Liver (tissue), 9 donors: ENCODE data around the gene BCL2. TPM values are rescaled to one million over a fixed set of nuclear protein-coding genes. Genes with fewer than 3 reads are reported as not detected.

Experiments used
- DNase-seq: peaks from one replicate; pipeline ENCODE4 v3.0.0-alpha.2; 2017; ENCODE audit warnings: low spot score
- H3K27ac ChIP-seq, 2 donors: one replicate each; pipeline ENCODE4 v1.7.0; 2013; ENCODE audit warnings: inconsistent platforms in 2 of 2, low read length in 2 of 2, control low read depth in 1 of 2, low read depth in 1 of 2, mild to moderate bottlenecking in 1 of 2
- H3K27me3 ChIP-seq, 4 donors: one replicate each; pipeline versions ENCODE4 v1.6.1 to v1.7.0; 2013; ENCODE audit warnings: low read length in 3 of 4, inconsistent platforms in 1 of 4, mild to moderate bottlenecking in 1 of 4, moderate library complexity in 1 of 4; ENCODE audit not compliant: control insufficient read depth in 4 of 4, insufficient read depth in 4 of 4
- H3K36me3 ChIP-seq, 4 donors: one replicate each; pipeline versions ENCODE4 v1.6.1 to v1.7.0; 2013; ENCODE audit warnings: low read length in 3 of 4, mild to moderate bottlenecking in 3 of 4, low read depth in 1 of 4, moderate library complexity in 1 of 4; ENCODE audit not compliant: control insufficient read depth in 4 of 4, insufficient read depth in 3 of 4
- H3K4me1 ChIP-seq, 4 donors: one replicate each; pipeline versions ENCODE4 v1.6.1 to v1.7.0; 2013; ENCODE audit warnings: low read length in 3 of 4, mild to moderate bottlenecking in 3 of 4, moderate library complexity in 1 of 4; ENCODE audit not compliant: control insufficient read depth in 4 of 4, insufficient read depth in 4 of 4
- H3K4me3 ChIP-seq, 3 donors: one replicate each; pipeline versions ENCODE4 v1.6.1 to v1.7.0; 2013; ENCODE audit warnings: low read length in 3 of 3, control low read depth in 1 of 3, low read depth in 1 of 3, mild to moderate bottlenecking in 1 of 3
- H3K9ac ChIP-seq, 2 donors: one replicate each; pipeline ENCODE4 v1.7.0; 2013; ENCODE audit warnings: low read length in 2 of 2, mild to moderate bottlenecking in 2 of 2, moderate library complexity in 2 of 2, control low read depth in 1 of 2, low read depth in 1 of 2
- H3K9me3 ChIP-seq, 4 donors: one replicate each; pipeline versions ENCODE4 v1.6.1 to v1.7.0; 2013; ENCODE audit warnings: low read length in 3 of 4; ENCODE audit not compliant: control insufficient read depth in 4 of 4
- EGR1 ChIP-seq, 2 donors: IDR thresholded peaks; 2 replicates each; pipeline ENCODE4 v1.6.1; 2016 to 2018; ENCODE audit warnings: antibody characterized with exemption in 2 of 2, low read depth in 2 of 2
- FOXA1 ChIP-seq: IDR thresholded peaks from 2 replicates; pipeline ENCODE4 v1.6.1; 2016; ENCODE audit warnings: antibody characterized with exemption
- FOXA2 ChIP-seq: IDR thresholded peaks from 2 replicates; pipeline ENCODE4 v1.6.1; 2016; ENCODE audit warnings: antibody characterized with exemption
- GABPA ChIP-seq, 2 donors: IDR thresholded peaks in 1 of 2; conservative IDR thresholded peaks in 1 of 2; 2 replicates each; pipeline ENCODE4 v1.6.1; 2016; ENCODE audit warnings: antibody characterized with exemption in 2 of 2, mild to moderate bottlenecking in 1 of 2, moderate library complexity in 1 of 2
- HNF4A ChIP-seq, 2 donors: conservative IDR thresholded peaks; 2 replicates each; pipeline ENCODE4 v1.6.1; 2016; ENCODE audit warnings: antibody characterized with exemption in 2 of 2, mild to moderate bottlenecking in 2 of 2
- HNF4G ChIP-seq: IDR thresholded peaks from 2 replicates; pipeline ENCODE4 v1.6.1; 2016; ENCODE audit warnings: antibody characterized with exemption
- JUND ChIP-seq, 2 donors: IDR thresholded peaks; 2 replicates each; pipeline ENCODE4 v1.6.1; 2016; ENCODE audit warnings: antibody characterized with exemption in 2 of 2
- NR2F2 ChIP-seq: IDR thresholded peaks from 2 replicates; pipeline ENCODE4 v1.6.1; 2016; ENCODE audit warnings: antibody characterized with exemption
- RAD21 ChIP-seq, 2 donors: IDR thresholded peaks; 2 replicates each; pipeline ENCODE4 v1.6.1; 2016; ENCODE audit warnings: antibody characterized with exemption in 2 of 2, mild to moderate bottlenecking in 2 of 2
- RXRA ChIP-seq, 2 donors: IDR thresholded peaks; 2 replicates each; pipeline ENCODE4 v1.6.1; 2017 to 2018; ENCODE audit warnings: antibody characterized with exemption in 2 of 2, mild to moderate bottlenecking in 1 of 2
- SP1 ChIP-seq: IDR thresholded peaks from 2 replicates; pipeline ENCODE4 v1.6.1; 2018; ENCODE audit warnings: antibody characterized with exemption, mild to moderate bottlenecking
- TAF1 ChIP-seq: conservative IDR thresholded peaks from 2 replicates; pipeline ENCODE4 v1.6.1; 2016; ENCODE audit warnings: antibody characterized with exemption, mild to moderate bottlenecking
- YY1 ChIP-seq: IDR thresholded peaks from 2 replicates; pipeline ENCODE4 v1.6.1; 2016; ENCODE audit warnings: antibody characterized with exemption, mild to moderate bottlenecking
- WGBS: extraction: QIAGEN DNeasy Blood & Tissue Kit; methylation state at CpG from one replicate; pipeline ENCODE4 v1.1.7; 2013; 5-methylcytosine and 5-hydroxymethylcytosine counted together
- polyA plus RNA-seq, 2 donors: library from polyadenylated mRNA; stranded (reverse) in 1 of 2; unstranded in 1 of 2; fragments of 200-250 nt in 1 of 2; fragments of >200 nt in 1 of 2; fragmentation: Nextera tagmentation in 1 of 2; extraction: Ambion mirVana in 1 of 2; gene quantifications; one replicate each; pipeline versions ENCODE4 v1.2.1 to v1.2.3, GENCODE V29; 2013 to 2015
- total RNA-seq, 2 donors: library from RNA; depleted of rRNA; stranded (reverse); fragments of >200 nt; gene quantifications; one replicate each; pipeline ENCODE4 v1.2.3, GENCODE V29; 2014
- TF ChIP-seq, protein P1 (sequence below): IDR thresholded peaks from 2 replicates; pipeline ENCODE4 v1.6.1; 2016; ENCODE audit warnings: antibody characterized with exemption
- TF ChIP-seq, protein P2 (sequence below): IDR thresholded peaks from 2 replicates; pipeline ENCODE4 v1.6.1; 2016; ENCODE audit warnings: antibody characterized with exemption
- TF ChIP-seq, protein P3 (sequence below): IDR thresholded peaks from 2 replicates; pipeline ENCODE4 v1.6.1; 2016; ENCODE audit warnings: antibody characterized with exemption, mild to moderate bottlenecking
- TF ChIP-seq, protein P4 (sequence below): IDR thresholded peaks from 2 replicates; pipeline ENCODE4 v1.6.1; 2016; ENCODE audit warnings: antibody characterized with exemption
- TF ChIP-seq, protein P5 (sequence below): fragments of 150-350 bp; IDR thresholded peaks from 2 replicates; pipeline ENCODE4 v1.5.1; 2017; ENCODE audit warnings: improper control_type of control experiment, low read depth, low read length; ENCODE audit not compliant: missing input control
- donor health status: healthy.
- donor health status: healthy.
- donor health status: healthy.
- donor health status: healthy.
- donor health status: healthy.

BCL2 gene
- total and polyA plus RNA-seq, 4 donors: 0.40 to 3.9 (median 1.4) TPM

DNA sequence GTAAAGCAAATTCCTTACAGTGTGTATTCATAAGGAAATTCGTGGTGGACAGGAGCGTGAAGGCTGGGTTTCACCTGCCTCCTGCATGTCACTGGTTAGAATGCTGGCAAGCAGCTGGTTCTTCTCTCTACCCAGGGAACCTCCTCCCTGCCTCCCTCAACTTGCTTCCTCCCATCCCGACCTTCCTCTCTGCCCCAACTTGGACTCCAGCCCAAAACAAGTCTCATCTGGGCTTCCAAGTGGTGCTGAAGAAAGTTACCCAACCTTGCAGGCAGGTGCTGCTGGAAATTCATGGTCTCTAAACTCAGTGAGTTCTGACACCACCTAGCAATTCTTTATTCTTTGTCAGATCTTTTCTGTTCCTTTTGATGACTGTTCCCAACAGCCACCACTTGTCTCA lies 184.5 kb downstream of the BCL2 start:
- no peaks in the 10 kb centered on the region for H3K27me3 ChIP-seq
- H3K9ac ChIP-seq: no peak overlapping the region
- H3K4me3 ChIP-seq: no peak overlapping the region
- 72% methylated on average over 3 of the region's 3 CpGs for WGBS
- no peaks in the 10 kb centered on the region for H3K9me3 ChIP-seq
- H3K27ac ChIP-seq: no peak overlapping the region
- H3K36me3 ChIP-seq: no peaks in the 10 kb centered on the region
- no peak for DNase-seq
- TF ChIP-seq, protein P1, sequence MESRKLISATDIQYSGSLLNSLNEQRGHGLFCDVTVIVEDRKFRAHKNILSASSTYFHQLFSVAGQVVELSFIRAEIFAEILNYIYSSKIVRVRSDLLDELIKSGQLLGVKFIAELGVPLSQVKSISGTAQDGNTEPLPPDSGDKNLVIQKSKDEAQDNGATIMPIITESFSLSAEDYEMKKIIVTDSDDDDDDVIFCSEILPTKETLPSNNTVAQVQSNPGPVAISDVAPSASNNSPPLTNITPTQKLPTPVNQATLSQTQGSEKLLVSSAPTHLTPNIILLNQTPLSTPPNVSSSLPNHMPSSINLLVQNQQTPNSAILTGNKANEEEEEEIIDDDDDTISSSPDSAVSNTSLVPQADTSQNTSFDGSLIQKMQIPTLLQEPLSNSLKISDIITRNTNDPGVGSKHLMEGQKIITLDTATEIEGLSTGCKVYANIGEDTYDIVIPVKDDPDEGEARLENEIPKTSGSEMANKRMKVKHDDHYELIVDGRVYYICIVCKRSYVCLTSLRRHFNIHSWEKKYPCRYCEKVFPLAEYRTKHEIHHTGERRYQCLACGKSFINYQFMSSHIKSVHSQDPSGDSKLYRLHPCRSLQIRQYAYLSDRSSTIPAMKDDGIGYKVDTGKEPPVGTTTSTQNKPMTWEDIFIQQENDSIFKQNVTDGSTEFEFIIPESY: no peak
- no peak for TF ChIP-seq HNF4A (conservative IDR thresholded peaks at IDR 0.05)
- no peak for TF ChIP-seq RAD21 (IDR thresholded peaks at IDR 0.05)
- TF ChIP-seq, protein P2, sequence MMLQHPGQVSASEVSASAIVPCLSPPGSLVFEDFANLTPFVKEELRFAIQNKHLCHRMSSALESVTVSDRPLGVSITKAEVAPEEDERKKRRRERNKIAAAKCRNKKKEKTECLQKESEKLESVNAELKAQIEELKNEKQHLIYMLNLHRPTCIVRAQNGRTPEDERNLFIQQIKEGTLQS: no peak
- no peak for TF ChIP-seq HNF4G
- no peak for TF ChIP-seq GABPA (IDR thresholded peaks at IDR 0.05 in 1 of 2, conservative IDR thresholded peaks at IDR 0.05 in 1 of 2)
- TF ChIP-seq, protein P3, sequence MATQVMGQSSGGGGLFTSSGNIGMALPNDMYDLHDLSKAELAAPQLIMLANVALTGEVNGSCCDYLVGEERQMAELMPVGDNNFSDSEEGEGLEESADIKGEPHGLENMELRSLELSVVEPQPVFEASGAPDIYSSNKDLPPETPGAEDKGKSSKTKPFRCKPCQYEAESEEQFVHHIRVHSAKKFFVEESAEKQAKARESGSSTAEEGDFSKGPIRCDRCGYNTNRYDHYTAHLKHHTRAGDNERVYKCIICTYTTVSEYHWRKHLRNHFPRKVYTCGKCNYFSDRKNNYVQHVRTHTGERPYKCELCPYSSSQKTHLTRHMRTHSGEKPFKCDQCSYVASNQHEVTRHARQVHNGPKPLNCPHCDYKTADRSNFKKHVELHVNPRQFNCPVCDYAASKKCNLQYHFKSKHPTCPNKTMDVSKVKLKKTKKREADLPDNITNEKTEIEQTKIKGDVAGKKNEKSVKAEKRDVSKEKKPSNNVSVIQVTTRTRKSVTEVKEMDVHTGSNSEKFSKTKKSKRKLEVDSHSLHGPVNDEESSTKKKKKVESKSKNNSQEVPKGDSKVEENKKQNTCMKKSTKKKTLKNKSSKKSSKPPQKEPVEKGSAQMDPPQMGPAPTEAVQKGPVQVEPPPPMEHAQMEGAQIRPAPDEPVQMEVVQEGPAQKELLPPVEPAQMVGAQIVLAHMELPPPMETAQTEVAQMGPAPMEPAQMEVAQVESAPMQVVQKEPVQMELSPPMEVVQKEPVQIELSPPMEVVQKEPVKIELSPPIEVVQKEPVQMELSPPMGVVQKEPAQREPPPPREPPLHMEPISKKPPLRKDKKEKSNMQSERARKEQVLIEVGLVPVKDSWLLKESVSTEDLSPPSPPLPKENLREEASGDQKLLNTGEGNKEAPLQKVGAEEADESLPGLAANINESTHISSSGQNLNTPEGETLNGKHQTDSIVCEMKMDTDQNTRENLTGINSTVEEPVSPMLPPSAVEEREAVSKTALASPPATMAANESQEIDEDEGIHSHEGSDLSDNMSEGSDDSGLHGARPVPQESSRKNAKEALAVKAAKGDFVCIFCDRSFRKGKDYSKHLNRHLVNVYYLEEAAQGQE: no peak
- TF ChIP-seq FOXA1: no peak
- TF ChIP-seq TAF1: no peak
- TF ChIP-seq, protein P4, sequence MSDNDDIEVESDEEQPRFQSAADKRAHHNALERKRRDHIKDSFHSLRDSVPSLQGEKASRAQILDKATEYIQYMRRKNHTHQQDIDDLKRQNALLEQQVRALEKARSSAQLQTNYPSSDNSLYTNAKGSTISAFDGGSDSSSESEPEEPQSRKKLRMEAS: no peak
- TF ChIP-seq SP1: no peak
- TF ChIP-seq JUND (IDR thresholded peaks at IDR 0.05): no peak
- TF ChIP-seq, protein P5, sequence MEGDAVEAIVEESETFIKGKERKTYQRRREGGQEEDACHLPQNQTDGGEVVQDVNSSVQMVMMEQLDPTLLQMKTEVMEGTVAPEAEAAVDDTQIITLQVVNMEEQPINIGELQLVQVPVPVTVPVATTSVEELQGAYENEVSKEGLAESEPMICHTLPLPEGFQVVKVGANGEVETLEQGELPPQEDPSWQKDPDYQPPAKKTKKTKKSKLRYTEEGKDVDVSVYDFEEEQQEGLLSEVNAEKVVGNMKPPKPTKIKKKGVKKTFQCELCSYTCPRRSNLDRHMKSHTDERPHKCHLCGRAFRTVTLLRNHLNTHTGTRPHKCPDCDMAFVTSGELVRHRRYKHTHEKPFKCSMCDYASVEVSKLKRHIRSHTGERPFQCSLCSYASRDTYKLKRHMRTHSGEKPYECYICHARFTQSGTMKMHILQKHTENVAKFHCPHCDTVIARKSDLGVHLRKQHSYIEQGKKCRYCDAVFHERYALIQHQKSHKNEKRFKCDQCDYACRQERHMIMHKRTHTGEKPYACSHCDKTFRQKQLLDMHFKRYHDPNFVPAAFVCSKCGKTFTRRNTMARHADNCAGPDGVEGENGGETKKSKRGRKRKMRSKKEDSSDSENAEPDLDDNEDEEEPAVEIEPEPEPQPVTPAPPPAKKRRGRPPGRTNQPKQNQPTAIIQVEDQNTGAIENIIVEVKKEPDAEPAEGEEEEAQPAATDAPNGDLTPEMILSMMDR: no peak
- TF ChIP-seq EGR1 (IDR thresholded peaks at IDR 0.05; ENCODE audit: low read depth in 2 of 2): no peak
- no peak for TF ChIP-seq FOXA2
- no peak for TF ChIP-seq NR2F2
- TF ChIP-seq RXRA (IDR thresholded peaks at IDR 0.05): no peak
- no peak for TF ChIP-seq YY1
- H3K4me1 ChIP-seq: peaks cover 0 to 22% (median 17%) of the 10 kb centered on the region in 4 donors
